Trophoblast cell (in vitro differentiated cells and primary cell): Measurements from ENCODE around the gene FAS.

Experiments
- DNase-seq, 2 donors: peaks; one replicate each; pipeline ENCODE4 v3.0.0-alpha.2; 2016
- H2AFZ ChIP-seq: 2 replicates; pipeline ENCODE4 v1.6.1; 2013; ENCODE audit warnings: low read length, moderate library complexity, mild to moderate bottlenecking; ENCODE audit not compliant: insufficient read depth, poor library complexity
- H2AK5ac ChIP-seq: 2 replicates; pipeline ENCODE4 v1.6.1; 2013; ENCODE audit warnings: mild to moderate bottlenecking, low read length
- H2BK120ac ChIP-seq: 2 replicates; pipeline ENCODE4 v1.6.1; 2013; ENCODE audit warnings: low read length, mild to moderate bottlenecking, moderate library complexity; ENCODE audit not compliant: insufficient read depth, poor library complexity
- H2BK12ac ChIP-seq: 2 replicates; pipeline ENCODE4 v1.6.1; 2013; ENCODE audit warnings: mild to moderate bottlenecking, low read length, moderate library complexity
- H2BK5ac ChIP-seq: 2 replicates; pipeline ENCODE4 v1.6.1; 2013; ENCODE audit warnings: low read length, low read depth, moderate library complexity, mild to moderate bottlenecking; ENCODE audit not compliant: poor library complexity
- H3K14ac ChIP-seq: 2 replicates; pipeline ENCODE4 v1.6.1; 2013; ENCODE audit warnings: mild to moderate bottlenecking, low read length
- H3K18ac ChIP-seq: 2 replicates; pipeline ENCODE4 v1.6.1; 2013; ENCODE audit warnings: mild to moderate bottlenecking, low read length
- H3K23ac ChIP-seq: 2 replicates; pipeline ENCODE4 v1.6.1; 2013; ENCODE audit warnings: low read length
- H3K27ac ChIP-seq: 2 replicates; pipeline ENCODE4 v1.5.1; 2013; ENCODE audit warnings: low read depth, mild to moderate bottlenecking, inconsistent platforms, low read length, moderate library complexity
- H3K27me3 ChIP-seq: 2 replicates; pipeline ENCODE4 v1.6.1; 2013; ENCODE audit warnings: inconsistent platforms, mild to moderate bottlenecking, low read length, moderate library complexity; ENCODE audit not compliant: insufficient read depth
- H3K36me3 ChIP-seq, 2 experiments: 1 replicate in 1 of 2; 2 replicates in 1 of 2; pipeline ENCODE4 v1.6.1; 2013; ENCODE audit warnings: low read length in 2 of 2, mild to moderate bottlenecking in 2 of 2, moderate library complexity in 1 of 2; ENCODE audit not compliant: insufficient read depth in 2 of 2, control insufficient read depth in 1 of 2
- H3K4ac ChIP-seq: 2 replicates; pipeline ENCODE4 v1.6.1; 2013; ENCODE audit warnings: low read depth, mild to moderate bottlenecking, low read length, moderate library complexity
- H3K4me1 ChIP-seq, 2 experiments: 1 replicate in 1 of 2; 2 replicates in 1 of 2; pipeline ENCODE4 v1.6.1; 2013; ENCODE audit warnings: low read length in 2 of 2, mild to moderate bottlenecking in 2 of 2, moderate library complexity in 1 of 2; ENCODE audit not compliant: insufficient read depth in 2 of 2, control insufficient read depth in 1 of 2
- H3K4me2 ChIP-seq: 2 replicates; pipeline ENCODE4 v1.6.1; 2013; ENCODE audit warnings: inconsistent platforms, mild to moderate bottlenecking, low read length, moderate library complexity
- H3K4me3 ChIP-seq: 2 replicates; pipeline ENCODE4 v1.5.1; 2013; ENCODE audit warnings: mild to moderate bottlenecking, low read depth, low read length, inconsistent platforms
- H3K79me1 ChIP-seq: one replicate; pipeline ENCODE4 v1.6.1; 2013; ENCODE audit warnings: low read length
- H3K79me2 ChIP-seq: 2 replicates; pipeline ENCODE4 v1.6.1; 2013; ENCODE audit warnings: low read length, mild to moderate bottlenecking; ENCODE audit not compliant: control insufficient read depth, insufficient read depth, poor library complexity
- H3K9ac ChIP-seq: 2 replicates; pipeline ENCODE4 v1.6.1; 2013; ENCODE audit warnings: mild to moderate bottlenecking, low read length
- H3K9me3 ChIP-seq: 2 replicates; pipeline ENCODE4 v1.6.1; 2013; ENCODE audit warnings: low read depth, mild to moderate bottlenecking, control low read depth, inconsistent platforms, low read length; ENCODE audit not compliant: insufficient read depth
- H4K12ac ChIP-seq: 2 replicates; pipeline ENCODE4 v1.6.1; 2013; ENCODE audit warnings: low read depth, mild to moderate bottlenecking, low read length, moderate library complexity
- H4K8ac ChIP-seq: 2 replicates; pipeline ENCODE4 v1.6.1; 2013; ENCODE audit warnings: low read depth, mild to moderate bottlenecking, low read length, moderate library complexity
- H4K91ac ChIP-seq: one replicate; pipeline ENCODE4 v1.6.1; 2013; ENCODE audit warnings: low read depth, mild to moderate bottlenecking, low read length, moderate library complexity
- WGBS: extraction: QIAGEN DNeasy Blood & Tissue Kit; methylation state at CpG from one replicate; pipeline ENCODE4 v1.1.7; 2013; ENCODE audit warnings: missing lambda C conversion rate; ENCODE audit not compliant: insufficient read length, insufficient coverage; ENCODE audit errors: extremely low coverage; 5-methylcytosine and 5-hydroxymethylcytosine counted together

FAS gene

DNA sequence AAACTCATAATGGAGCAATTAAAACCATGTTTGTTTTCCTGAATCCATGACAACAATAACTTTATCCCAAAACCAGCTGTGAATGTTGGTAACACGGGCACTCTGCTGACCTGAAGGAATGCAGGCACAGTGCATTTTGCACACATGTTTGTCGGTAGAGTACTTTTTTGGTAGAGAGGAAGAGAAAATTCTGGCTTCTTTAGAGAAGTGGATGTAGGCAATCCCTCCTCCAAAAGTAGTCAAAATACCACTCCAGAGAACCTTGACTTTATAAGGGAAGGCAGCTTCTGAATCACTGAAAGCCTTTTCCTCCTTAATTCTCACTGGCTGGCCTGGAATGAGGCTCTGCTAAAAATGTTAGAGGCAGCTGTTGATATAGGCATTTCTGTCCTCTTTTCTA lies 22.2 kb upstream of the FAS start:
- H3K4ac ChIP-seq, result no peak overlapping the region
- H2BK120ac ChIP-seq, result no peak overlapping the region
- peak overlapping the region; percentile 40 for H2BK12ac ChIP-seq
- no peak overlapping the region for H2AFZ ChIP-seq
- no peak overlapping the region for H2BK5ac ChIP-seq
- DNase-seq, result no peak
- no peaks in the 10 kb centered on the region for H3K79me2 ChIP-seq
- H3K36me3 ChIP-seq, result no peaks in the 10 kb centered on the region
- H4K12ac ChIP-seq, result no peak overlapping the region
- H3K79me1 ChIP-seq, result peaks cover 9% of the 10 kb centered on the region
- no peak overlapping the region for H4K91ac ChIP-seq
- no peak overlapping the region for H3K18ac ChIP-seq
- H3K14ac ChIP-seq, result no peak overlapping the region
- no peak overlapping the region for H3K9ac ChIP-seq
- H3K9me3 ChIP-seq, result no peaks in the 10 kb centered on the region
- H2AK5ac ChIP-seq, result no peak overlapping the region
- no peak overlapping the region for H3K4me3 ChIP-seq
- H3K4me1 ChIP-seq, result peaks cover 7 to 17% of the 10 kb centered on the region in 2 experiments
- H3K27ac ChIP-seq, result no peak overlapping the region
- no peak overlapping the region for H4K8ac ChIP-seq
- H3K4me2 ChIP-seq, result no peak overlapping the region
- H3K27me3 ChIP-seq, result no peaks in the 10 kb centered on the region
- WGBS, result no CpG with 5 or more reads among the region's 2 CpGs
- no peak overlapping the region for H3K23ac ChIP-seq

DNA sequence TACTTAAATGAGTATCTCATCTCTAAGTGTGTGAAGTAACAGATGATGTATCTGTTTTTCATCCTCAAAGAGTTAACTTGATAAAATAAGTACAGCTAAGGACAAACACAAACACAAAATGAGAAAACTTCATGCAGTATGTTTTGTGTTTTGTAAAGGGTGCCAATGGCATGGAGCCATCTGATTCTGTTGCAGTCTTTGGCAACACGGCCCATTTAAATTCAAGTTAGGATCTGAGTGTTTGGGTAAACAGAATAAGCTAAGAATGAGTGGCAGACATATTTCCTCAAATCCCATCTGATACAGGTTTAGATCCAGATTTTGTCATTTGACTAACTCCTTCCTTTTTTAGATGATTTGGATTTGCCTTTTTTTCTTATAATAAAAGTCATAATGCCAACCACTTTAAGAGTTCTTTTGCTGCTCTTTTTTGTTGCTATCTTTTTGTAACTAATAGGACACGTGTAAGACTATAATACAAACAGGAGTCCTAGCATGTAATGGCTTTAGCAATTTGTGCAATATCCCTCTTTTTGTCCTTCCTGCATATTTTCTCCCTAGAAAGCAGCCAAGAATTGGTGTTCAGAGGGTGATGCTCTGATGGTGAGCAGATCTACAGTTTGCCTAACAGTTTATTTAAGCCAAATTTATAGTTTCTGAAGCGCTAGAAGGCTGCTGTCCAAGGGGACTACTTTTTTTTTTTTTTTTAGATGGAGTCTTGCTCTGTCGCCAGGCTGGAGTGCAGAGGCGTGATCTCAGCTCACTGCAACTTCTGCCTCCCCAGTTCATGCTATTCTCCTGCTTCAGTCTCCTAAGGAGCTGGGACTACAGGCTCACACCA lies 19.2 kb upstream of the FAS start:
- H3K79me2 ChIP-seq, result no peaks in the 10 kb centered on the region
- peaks cover 1% of the 10 kb centered on the region for H3K79me1 ChIP-seq
- H3K23ac ChIP-seq, result no peak overlapping the region
- WGBS, result no CpG with 5 or more reads among the region's 5 CpGs
- no peak overlapping the region for H3K14ac ChIP-seq
- no peak overlapping the region for H3K4me3 ChIP-seq
- no peak overlapping the region for H2BK120ac ChIP-seq
- no peak overlapping the region for H4K91ac ChIP-seq
- no peak overlapping the region for H3K4ac ChIP-seq
- no peak overlapping the region for H2BK12ac ChIP-seq
- H3K27me3 ChIP-seq, result no peaks in the 10 kb centered on the region
- H2AK5ac ChIP-seq, result no peak overlapping the region
- no peak for DNase-seq
- no peaks in the 10 kb centered on the region for H3K9me3 ChIP-seq
- H2BK5ac ChIP-seq, result no peak overlapping the region
- H3K4me1 ChIP-seq, result peaks cover 4 to 6% of the 10 kb centered on the region in 2 experiments
- H3K27ac ChIP-seq, result no peak overlapping the region
- no peak overlapping the region for H4K12ac ChIP-seq
- no peak overlapping the region for H4K8ac ChIP-seq
- H3K36me3 ChIP-seq, result no peaks in the 10 kb centered on the region
- no peak overlapping the region for H3K9ac ChIP-seq
- no peak overlapping the region for H3K4me2 ChIP-seq
- H2AFZ ChIP-seq, result no peak overlapping the region
- H3K18ac ChIP-seq, result no peak overlapping the region

DNA sequence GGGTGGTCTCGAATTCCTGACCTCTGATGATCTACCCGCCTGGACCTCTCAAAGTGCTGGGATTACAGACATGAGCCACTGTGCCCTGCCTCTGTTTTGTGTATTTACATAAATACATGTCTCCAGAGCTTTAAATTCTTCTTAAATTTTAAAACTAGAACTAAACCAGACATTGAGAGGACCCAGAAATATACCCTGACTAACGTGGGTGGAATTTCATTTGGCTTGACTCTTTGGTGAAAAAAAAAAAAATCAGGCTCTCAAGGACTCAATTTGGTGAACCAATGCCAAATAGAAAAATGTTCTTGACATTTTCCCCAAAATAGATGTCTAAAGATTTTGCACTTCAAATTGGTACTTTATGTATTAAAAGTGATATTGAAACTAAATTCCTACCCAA lies 16.6 kb upstream of the FAS start:
- Histone ChIP-seq H3K79me1 (no peaks in the 10 kb centered on the region), H3K27me3 (no peaks in the 10 kb centered on the region), H3K14ac (no peak overlapping the region), H3K36me3 (no peaks in the 10 kb centered on the region), H4K8ac (no peak overlapping the region), H3K79me2 (no peaks in the 10 kb centered on the region), H3K9me3 (no peaks in the 10 kb centered on the region), H2AFZ (no peak overlapping the region), H3K4ac (no peak overlapping the region), H3K4me2 (no peak overlapping the region), H3K9ac (no peak overlapping the region), H3K4me3 (no peak overlapping the region), H4K91ac (no peak overlapping the region), H4K12ac (no peak overlapping the region), H3K23ac (no peak overlapping the region), H2AK5ac (no peak overlapping the region), H2BK120ac (no peak overlapping the region), H3K27ac (no peak overlapping the region), H3K18ac (no peak overlapping the region), H3K4me1 (no peaks in the 10 kb centered on the region), H2BK5ac (no peak overlapping the region), H2BK12ac (no peak overlapping the region)
- no CpG with 5 or more reads among the region's 3 CpGs for WGBS
- DNase-seq, result no peak

DNA sequence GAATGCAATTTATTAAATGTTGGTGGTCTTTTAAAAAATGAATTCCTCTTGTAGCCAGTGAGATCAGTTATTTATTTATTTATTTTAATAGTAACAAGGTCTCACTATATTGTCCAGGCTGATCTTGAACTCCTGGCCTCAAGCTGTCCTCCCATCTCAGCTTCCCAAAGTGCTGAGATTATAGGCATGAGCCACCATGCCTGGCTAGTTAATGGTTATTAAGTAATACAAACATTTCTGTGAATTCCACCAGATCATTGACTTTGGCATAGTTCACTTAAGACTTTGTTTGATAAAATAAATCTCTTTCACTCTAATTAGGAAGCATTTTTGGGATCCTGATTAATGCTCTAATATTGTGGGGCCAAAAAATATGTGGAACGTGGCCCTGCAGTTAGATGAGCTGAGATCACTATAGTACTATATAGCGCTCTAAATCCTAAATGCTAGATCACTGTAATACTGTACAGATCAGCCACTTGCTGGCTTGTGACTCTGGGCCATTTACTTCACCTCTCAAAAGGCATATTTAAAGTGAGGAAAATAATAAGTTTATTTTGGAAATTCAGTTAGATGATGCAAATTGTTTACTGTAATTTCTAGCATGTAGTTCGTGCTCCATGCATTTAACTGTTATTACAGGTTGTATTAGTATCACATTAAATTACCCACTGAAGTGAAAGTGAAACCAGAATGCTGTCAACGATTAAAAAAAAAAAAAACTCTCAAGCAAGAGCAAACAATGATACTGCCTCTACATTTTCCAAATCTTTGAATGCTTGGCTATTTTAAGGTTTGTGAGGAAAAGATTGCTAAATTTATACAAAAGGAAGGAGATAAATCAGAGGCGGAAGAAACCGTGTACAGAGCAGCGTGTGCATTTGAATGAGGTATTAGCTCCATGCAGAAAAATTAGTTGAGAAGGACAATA lies 15.9 kb upstream of the FAS start:
- no CpG with 5 or more reads among the region's 7 CpGs for WGBS

More for the DNA sequence above, 15.9 kb upstream of the FAS start:
- Histone ChIP-seq H4K8ac (no peak overlapping the region), H3K9me3 (no peaks in the 10 kb centered on the region), H3K27me3 (no peaks in the 10 kb centered on the region), H3K27ac (no peak overlapping the region), H3K4me1 (no peaks in the 10 kb centered on the region), H3K4me2 (no peak overlapping the region), H2AFZ (no peak overlapping the region), H2AK5ac (no peak overlapping the region), H3K9ac (no peak overlapping the region), H3K4ac (no peak overlapping the region), H2BK5ac (no peak overlapping the region), H3K79me1 (no peaks in the 10 kb centered on the region), H3K14ac (no peak overlapping the region), H3K23ac (no peak overlapping the region), H4K12ac (no peak overlapping the region), H2BK12ac (no peak overlapping the region), H2BK120ac (no peak overlapping the region), H3K18ac (no peak overlapping the region), H3K36me3 (no peaks in the 10 kb centered on the region), H3K4me3 (no peak overlapping the region), H4K91ac (no peak overlapping the region), H3K79me2 (no peaks in the 10 kb centered on the region)
- peak in 1 of 2 donors; percentile 8 for DNase-seq
